Kidney (tissue), 14 donors: ENCODE measurements around the gene WNT5B. TPM values are rescaled to one million over a fixed set of nuclear protein-coding genes. Genes with fewer than 3 reads are reported as not detected.

Source experiments
- DNase-seq, 5 donors: peaks; one replicate each; pipeline ENCODE4 v3.0.0-alpha.2; 2013 to 2020
- FAIRE-seq: peaks from 2 replicates; lab custom pipeline; 2012; peaks lifted over from hg19 to GRCh38; lab: Jason Lieb, UNC
- H3K27ac ChIP-seq, 2 donors: one replicate each; pipeline ENCODE4 v1.7.0; 2013; ENCODE audit warnings: low read depth in 2 of 2, low read length in 2 of 2, inconsistent platforms in 1 of 2
- H3K27me3 ChIP-seq: one replicate; pipeline ENCODE4 v1.7.1; 2013; ENCODE audit warnings: low read length, inconsistent platforms; ENCODE audit not compliant: control insufficient read depth, insufficient read depth
- H3K36me3 ChIP-seq, 3 donors: one replicate each; pipeline versions ENCODE4 v1.7.0 to v1.7.1; 2013; ENCODE audit warnings: low read length in 3 of 3, control low read depth in 1 of 3, inconsistent platforms in 1 of 3; ENCODE audit not compliant: insufficient read depth in 3 of 3, control insufficient read depth in 2 of 3
- H3K4me1 ChIP-seq, 3 donors: one replicate each; pipeline versions ENCODE4 v1.7.0 to v1.7.1; 2013; ENCODE audit warnings: low read length in 3 of 3, inconsistent platforms in 1 of 3, low read depth in 1 of 3; ENCODE audit not compliant: control insufficient read depth in 2 of 3, insufficient read depth in 2 of 3
- H3K4me3 ChIP-seq, 3 donors: one replicate each; pipeline versions ENCODE4 v1.7.0 to v1.8.1; 2013; ENCODE audit warnings: low read length in 3 of 3, control low read depth in 1 of 3, inconsistent platforms in 1 of 3
- H3K9ac ChIP-seq, 3 donors: one replicate each; pipeline versions ENCODE4 v1.7.0 to v1.7.1; 2013; ENCODE audit warnings: low read length in 3 of 3, control low read depth in 1 of 3, inconsistent platforms in 1 of 3
- H3K9me3 ChIP-seq, 3 donors: one replicate each; pipeline versions ENCODE4 v1.7.0 to v1.7.1; 2013; ENCODE audit warnings: low read length in 3 of 3, control low read depth in 1 of 3, inconsistent platforms in 1 of 3; ENCODE audit not compliant: control insufficient read depth in 2 of 3, insufficient read depth in 1 of 3
- intact Hi-C: fragments of 100-400 bp; cut with DNase I; formaldehyde crosslinking; loops from one replicate; pipeline ENCODE4 v1.11.1; 2022
- polyA plus RNA-seq: library from polyadenylated mRNA; stranded (reverse); fragments of 350-450 nt; fragmentation: Illumina TruSeq; extraction: RNeasy Lipid Tissue Mini Kit (QIAGEN cat#74804); gene quantifications from one replicate; pipeline ENCODE4 v1.2.3, GENCODE V29; 2014; ENCODE audit warnings: low read depth, low replicate concordance; ENCODE audit not compliant: insufficient read depth
- total RNA-seq: library from RNA; stranded (reverse); fragmentation: NEBNext Ultra II Directional; extraction: Animal tissue kit (Norgen Biotek cat#: 25700); gene quantifications from one replicate; pipeline ENCODE4 v1.2.1, GENCODE V29; 2021
- TF ChIP-seq, protein P1 (sequence below): IDR thresholded peaks from 3 replicates; pipeline ENCODE4 v1.5.1; 2012; ENCODE audit warnings: mild to moderate bottlenecking, moderate library complexity, borderline replicate concordance; ENCODE audit not compliant: insufficient read depth; ENCODE audit errors: extremely low read depth
- donor health status: control.
- donor health status: control.
- donor health status: control.
- donor health status: control.
- donor health status: control.
- donor health status: DM: yes; HTN: yes; CAD: no.
- donor health status: Normal renal cell carcinoma (clear cell type).

The WNT5B gene
- total and polyA plus RNA-seq, 2 donors from 2014 or later: 3.4 to 4.8 TPM

DNA sequence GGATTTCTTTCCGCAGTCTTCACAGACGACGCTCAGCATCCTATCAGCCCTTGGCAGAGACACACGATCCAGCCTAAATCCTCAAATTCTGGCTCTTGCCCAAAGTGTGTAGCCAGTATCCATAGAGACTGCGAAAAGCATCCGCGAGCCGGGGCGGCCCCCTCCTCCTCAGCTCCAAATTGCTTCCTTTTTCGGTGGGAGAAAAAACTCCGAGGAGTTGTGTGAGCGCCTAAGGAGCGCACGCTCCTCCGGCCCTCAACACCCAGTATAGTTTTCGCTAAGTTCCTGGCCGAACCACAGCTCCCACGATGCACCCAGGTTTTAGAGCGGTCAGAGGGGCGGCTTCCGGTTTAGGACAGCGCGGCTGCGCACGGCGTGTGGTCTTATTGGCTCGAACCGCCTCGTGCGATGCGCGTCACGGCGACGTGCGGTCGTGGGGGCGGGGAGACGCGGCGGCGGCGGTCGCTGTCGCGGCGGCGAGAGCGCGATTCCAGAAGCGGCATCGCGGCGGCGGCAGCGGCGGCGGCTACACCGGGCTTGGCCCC is 61.6 kb downstream of the WNT5B start, which contains the start of gene ADIPOR2:
ADIPOR2 (plus strand) TSS at position 493 of the 545 bp plus-strand sequence. CDS start 63,274 bp downstream, outside the sequence.
- peak within 1 kb of the TSS; percentile 77 to 93 (median 90) for H3K9ac ChIP-seq
- intact Hi-C loops: loop anchor here (10.0 kb wide), 1 partner anchor 54 kb away; no protein-coding TSS in a partner anchor
- H3K27me3 ChIP-seq: no peaks in the 10 kb centered on the region
- H3K4me3 ChIP-seq: peak within 1 kb of the TSS; percentile 85 to 90 (median 86)
- TF ChIP-seq, protein P1, sequence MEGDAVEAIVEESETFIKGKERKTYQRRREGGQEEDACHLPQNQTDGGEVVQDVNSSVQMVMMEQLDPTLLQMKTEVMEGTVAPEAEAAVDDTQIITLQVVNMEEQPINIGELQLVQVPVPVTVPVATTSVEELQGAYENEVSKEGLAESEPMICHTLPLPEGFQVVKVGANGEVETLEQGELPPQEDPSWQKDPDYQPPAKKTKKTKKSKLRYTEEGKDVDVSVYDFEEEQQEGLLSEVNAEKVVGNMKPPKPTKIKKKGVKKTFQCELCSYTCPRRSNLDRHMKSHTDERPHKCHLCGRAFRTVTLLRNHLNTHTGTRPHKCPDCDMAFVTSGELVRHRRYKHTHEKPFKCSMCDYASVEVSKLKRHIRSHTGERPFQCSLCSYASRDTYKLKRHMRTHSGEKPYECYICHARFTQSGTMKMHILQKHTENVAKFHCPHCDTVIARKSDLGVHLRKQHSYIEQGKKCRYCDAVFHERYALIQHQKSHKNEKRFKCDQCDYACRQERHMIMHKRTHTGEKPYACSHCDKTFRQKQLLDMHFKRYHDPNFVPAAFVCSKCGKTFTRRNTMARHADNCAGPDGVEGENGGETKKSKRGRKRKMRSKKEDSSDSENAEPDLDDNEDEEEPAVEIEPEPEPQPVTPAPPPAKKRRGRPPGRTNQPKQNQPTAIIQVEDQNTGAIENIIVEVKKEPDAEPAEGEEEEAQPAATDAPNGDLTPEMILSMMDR: no peak
- FAIRE-seq: no peak
- H3K4me1 ChIP-seq: peaks cover 0 to 2% (median 0%) of the 10 kb centered on the region in 3 donors
- H3K9me3 ChIP-seq: no peaks in the 10 kb centered on the region
- H3K36me3 ChIP-seq: peaks cover 0 to 2% (median 0%) of the 10 kb centered on the region in 3 donors
- peak within 1 kb of the TSS; percentile 85 to 94 for H3K27ac ChIP-seq
- peak; percentile 96 to 99 (median 98) for DNase-seq

DNA sequence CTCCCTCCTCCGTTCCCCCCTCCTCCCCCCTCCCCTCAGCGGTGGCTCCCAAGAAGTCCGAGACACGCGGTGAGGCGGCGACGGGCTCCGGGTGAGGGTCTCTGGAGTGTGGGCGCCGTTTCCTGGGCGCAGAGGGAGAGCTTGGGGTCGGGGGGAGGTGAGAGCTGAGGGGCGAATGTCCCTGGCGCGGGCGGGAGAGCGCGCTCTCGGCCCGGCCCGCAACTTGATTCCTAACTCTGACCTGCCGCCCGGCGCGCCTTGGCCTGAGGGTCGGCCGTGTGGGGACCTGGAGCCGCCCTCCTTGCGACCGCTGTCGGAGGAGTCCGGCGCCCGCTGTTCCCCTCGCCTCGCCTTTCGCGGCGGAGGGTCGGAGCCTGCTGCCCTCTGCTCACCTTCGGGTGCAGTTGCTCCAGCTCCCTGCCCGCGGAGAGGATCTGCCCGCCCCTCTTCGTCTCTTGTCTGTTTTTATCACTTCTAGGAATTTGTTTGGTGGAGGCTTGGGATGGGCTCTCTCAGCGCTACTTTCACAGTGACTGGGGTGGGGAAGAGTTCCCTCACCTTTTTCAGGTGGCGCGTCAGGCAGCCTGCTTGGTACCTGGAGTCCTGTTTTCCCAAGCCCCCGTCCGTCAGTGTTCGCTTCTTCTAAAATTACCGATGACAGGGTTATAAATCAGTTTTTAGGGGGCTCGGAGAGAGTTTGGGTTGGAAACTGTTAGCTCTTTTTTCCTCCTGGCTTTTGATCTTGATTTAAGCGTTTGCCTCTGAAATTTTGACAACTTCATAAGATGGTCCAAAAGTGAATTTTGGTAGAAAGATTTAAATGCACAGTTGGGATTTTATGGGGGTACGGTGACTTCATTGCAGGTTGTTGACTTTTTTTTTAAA is 62.3 kb downstream of the WNT5B start:
- H3K27ac ChIP-seq: peak overlapping the region; percentile 85 to 94
- FAIRE-seq: no peak
- H3K36me3 ChIP-seq: peaks cover 0 to 2% (median 0%) of the 10 kb centered on the region in 3 donors
- peak overlapping the region; percentile 67 to 93 (median 90) for H3K9ac ChIP-seq
- DNase-seq: peak in 3 of 5 donors; percentile 81 to 85 (median 84)
- H3K4me3 ChIP-seq: peak overlapping the region; percentile 74 to 90 (median 79)
- H3K9me3 ChIP-seq: no peaks in the 10 kb centered on the region
- TF ChIP-seq, protein P1: no peak
- H3K4me1 ChIP-seq: peaks cover 0 to 2% (median 0%) of the 10 kb centered on the region in 3 donors
- intact Hi-C loops: loop anchor here (10.0 kb wide), 1 partner anchor 53 kb away; no protein-coding TSS in a partner anchor
- no peaks in the 10 kb centered on the region for H3K27me3 ChIP-seq

DNA sequence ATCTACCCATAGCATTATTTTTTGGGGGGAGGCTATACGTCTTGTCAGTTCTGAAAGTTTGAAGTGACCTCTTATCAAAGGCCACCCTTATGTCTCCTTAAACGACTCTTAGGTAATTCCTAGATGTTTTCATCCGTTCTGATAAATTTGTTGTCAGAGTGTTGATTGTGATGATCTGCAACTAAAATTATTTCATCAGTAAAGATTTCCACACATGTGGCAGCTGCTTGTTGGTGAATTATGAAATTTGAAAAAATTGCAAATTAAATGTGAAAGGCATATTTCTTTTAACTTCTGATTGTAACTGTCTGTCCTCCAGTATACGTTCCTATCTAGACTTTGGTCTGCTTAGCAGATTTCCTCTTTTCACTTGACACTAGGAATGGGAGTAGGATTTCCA is 63.2 kb downstream of the WNT5B start:
- peaks cover 0 to 2% (median 0%) of the 10 kb centered on the region in 3 donors for H3K36me3 ChIP-seq
- FAIRE-seq (no peak), DNase-seq (no peak)
- H3K4me3 ChIP-seq: peak overlapping the region in 2 of 3 donors; percentile 79 to 90
- peaks cover 0 to 3% (median 0%) of the 10 kb centered on the region in 3 donors for H3K4me1 ChIP-seq
- intact Hi-C loops: loop anchor here (10.0 kb wide), 1 partner anchor 53 kb away; no protein-coding TSS in a partner anchor
- H3K9me3 ChIP-seq: no peaks in the 10 kb centered on the region
- H3K27me3 ChIP-seq: no peaks in the 10 kb centered on the region
- no peak overlapping the region for H3K27ac ChIP-seq
- H3K9ac ChIP-seq: peak overlapping the region in 1 of 3 donors; percentile 93
- TF ChIP-seq, protein P1: no peak
